Peyer's patch (tissue), 4 donors: ENCODE data around the gene TMEM252. TPM values are rescaled to one million over a fixed set of nuclear protein-coding genes. Genes with fewer than 3 reads are reported as not detected.

ENCODE experiments used
- DNase-seq, 3 donors: peaks; one replicate each; pipeline ENCODE4 v3.0.0-alpha.2; 2017 to 2019
- H3K27ac ChIP-seq, 4 donors: fragments of 200-600 bp; sonication (generic); one replicate each; pipeline ENCODE4 v1.5.1; 2016 to 2019
- H3K27me3 ChIP-seq, 2 donors: fragments of 200-600 bp; sonication (generic); one replicate each; pipeline ENCODE4 v1.5.1; 2019
- H3K36me3 ChIP-seq, 3 donors: fragments of 200-600 bp; sonication (generic); one replicate each; pipeline ENCODE4 v1.5.1; 2016 to 2019
- H3K4me1 ChIP-seq, 4 donors: fragments of 200-600 bp; sonication (generic); one replicate each; pipeline ENCODE4 v1.5.1; 2016 to 2019
- H3K4me3 ChIP-seq, 4 donors: fragments of 200-600 bp; sonication (generic); 1 replicate in 3 of 4; 2 replicates in 1 of 4; pipeline ENCODE4 v1.5.1; 2016 to 2019; ENCODE audit warnings: mild to moderate bottlenecking in 1 of 4
- H3K9me3 ChIP-seq, 4 donors: fragments of 200-600 bp; sonication (generic); one replicate each; pipeline ENCODE4 v1.5.1; 2016 to 2019; ENCODE audit warnings: mild to moderate bottlenecking in 1 of 4
- POLR2A ChIP-seq, 2 donors: fragments of 450-650 bp; IDR thresholded peaks; one replicate each; pipeline ENCODE4 v1.5.1; 2017; ENCODE audit warnings: antibody characterized with exemption in 2 of 2, mild to moderate bottlenecking in 2 of 2, moderate library complexity in 2 of 2
- total RNA-seq, 4 donors: library from RNA; depleted of rRNA; stranded (reverse); fragments of >200 nt; gene quantifications; one replicate each; pipeline ENCODE4 v1.1.0, GENCODE V29; 2016
- TF ChIP-seq, protein P1 (sequence below), 6 experiments: fragments of 450-650 bp in 4 of 6; fragments of 200-600 bp in 2 of 6; sonication (generic) in 1 of 6; IDR thresholded peaks; one replicate each; pipeline ENCODE4 v1.5.1; 2017 to 2019; ENCODE audit warnings: antibody characterized with exemption in 6 of 6, mild to moderate bottlenecking in 3 of 6, moderate library complexity in 1 of 6

Gene TMEM252
- total RNA-seq, 4 donors from 2014 or later, result 47.3 to 66.8 (median 55.3) TPM; not detected in 1

DNA sequence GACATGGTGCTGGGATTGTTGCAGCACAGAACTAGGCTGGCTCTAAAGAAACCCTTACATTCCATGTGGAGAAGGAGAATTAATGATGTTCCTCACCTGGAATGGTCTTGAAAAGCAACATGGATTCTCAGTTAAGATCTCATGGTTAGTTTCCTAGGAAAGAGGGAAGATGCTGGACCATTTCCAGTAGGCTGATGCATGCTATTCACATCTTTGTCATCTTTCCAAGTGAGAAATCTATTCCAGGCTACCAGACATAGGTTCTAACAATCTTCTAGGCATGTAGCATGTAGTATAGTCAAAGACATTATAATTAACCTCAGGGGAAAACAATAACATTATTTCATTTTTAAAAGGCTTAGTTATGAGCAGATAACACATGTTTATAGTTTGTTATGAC is 44.3 kb downstream of the TMEM252 start:
- DNase-seq, result no peak
- no peak overlapping the region for H3K27ac ChIP-seq
- no peaks in the 10 kb centered on the region for H3K4me1 ChIP-seq
- H3K27me3 ChIP-seq, result no peaks in the 10 kb centered on the region
- TF ChIP-seq, protein P1, sequence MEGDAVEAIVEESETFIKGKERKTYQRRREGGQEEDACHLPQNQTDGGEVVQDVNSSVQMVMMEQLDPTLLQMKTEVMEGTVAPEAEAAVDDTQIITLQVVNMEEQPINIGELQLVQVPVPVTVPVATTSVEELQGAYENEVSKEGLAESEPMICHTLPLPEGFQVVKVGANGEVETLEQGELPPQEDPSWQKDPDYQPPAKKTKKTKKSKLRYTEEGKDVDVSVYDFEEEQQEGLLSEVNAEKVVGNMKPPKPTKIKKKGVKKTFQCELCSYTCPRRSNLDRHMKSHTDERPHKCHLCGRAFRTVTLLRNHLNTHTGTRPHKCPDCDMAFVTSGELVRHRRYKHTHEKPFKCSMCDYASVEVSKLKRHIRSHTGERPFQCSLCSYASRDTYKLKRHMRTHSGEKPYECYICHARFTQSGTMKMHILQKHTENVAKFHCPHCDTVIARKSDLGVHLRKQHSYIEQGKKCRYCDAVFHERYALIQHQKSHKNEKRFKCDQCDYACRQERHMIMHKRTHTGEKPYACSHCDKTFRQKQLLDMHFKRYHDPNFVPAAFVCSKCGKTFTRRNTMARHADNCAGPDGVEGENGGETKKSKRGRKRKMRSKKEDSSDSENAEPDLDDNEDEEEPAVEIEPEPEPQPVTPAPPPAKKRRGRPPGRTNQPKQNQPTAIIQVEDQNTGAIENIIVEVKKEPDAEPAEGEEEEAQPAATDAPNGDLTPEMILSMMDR (IDR thresholded peaks at IDR 0.05), result no peak
- TF ChIP-seq POLR2A (IDR thresholded peaks at IDR 0.05), result no peak
- no peaks in the 10 kb centered on the region for H3K9me3 ChIP-seq
- H3K36me3 ChIP-seq, result peaks cover 0 to 4% (median 0%) of the 10 kb centered on the region in 3 donors
- no peak overlapping the region for H3K4me3 ChIP-seq

DNA sequence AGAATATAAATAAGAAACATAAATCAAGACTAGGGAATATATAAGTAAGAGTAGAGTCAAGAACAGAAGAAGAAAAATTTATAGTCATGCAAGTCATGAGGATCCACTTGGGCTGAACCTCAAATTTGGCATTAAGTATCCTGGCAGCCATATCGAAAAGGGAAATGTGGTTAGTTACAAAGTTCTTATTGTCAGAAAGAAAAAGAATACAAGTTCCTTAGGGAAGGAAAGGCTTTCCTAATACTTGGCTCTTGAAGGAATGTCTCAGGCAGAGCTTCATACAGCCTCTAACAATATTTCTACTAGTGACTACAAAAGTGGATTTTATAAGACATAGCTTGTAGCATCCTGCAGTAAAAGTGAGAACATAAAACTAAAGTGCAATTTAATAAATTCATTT is 45.4 kb downstream of the TMEM252 start:
- Histone ChIP-seq H3K4me3 (no peak overlapping the region), H3K27ac (no peak overlapping the region), H3K9me3 (no peaks in the 10 kb centered on the region), H3K4me1 (no peaks in the 10 kb centered on the region), H3K27me3 (no peaks in the 10 kb centered on the region), H3K36me3 (peaks cover 0 to 4% (median 0%) of the 10 kb centered on the region in 3 donors)
- no peak for DNase-seq
- TF ChIP-seq, protein P1 (IDR thresholded peaks at IDR 0.05), result no peak
- no peak for TF ChIP-seq POLR2A (IDR thresholded peaks at IDR 0.05)

DNA sequence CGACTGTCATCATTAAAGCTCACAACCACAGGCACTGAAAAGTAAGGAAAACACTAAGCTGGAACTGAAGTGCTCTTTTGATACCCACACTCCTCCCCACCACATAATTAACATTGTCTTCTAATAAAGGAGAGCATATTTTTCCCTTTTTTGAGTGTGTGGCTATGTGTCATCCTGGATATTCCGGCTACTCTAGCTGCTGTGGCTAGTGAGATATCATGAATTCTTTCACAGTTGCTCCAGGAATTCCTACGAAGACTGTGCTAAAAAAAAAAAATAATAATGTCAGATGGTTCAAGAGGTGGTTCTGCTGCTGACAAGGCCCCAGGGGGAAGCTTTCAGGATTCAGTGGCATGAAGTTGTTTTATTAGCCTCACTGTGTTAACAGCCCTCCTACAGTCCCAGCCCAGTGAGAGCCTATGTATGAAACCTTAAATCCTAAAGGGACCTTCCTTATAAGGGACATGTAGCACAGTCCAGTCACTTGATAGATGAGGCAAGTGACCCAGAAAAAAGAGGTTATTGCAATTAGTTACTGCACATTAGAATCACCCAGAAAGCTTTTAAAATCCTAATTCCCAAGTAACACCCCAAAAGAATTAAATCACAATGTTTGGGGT is 46.6 kb downstream of the TMEM252 start:
- peak overlapping the region in 1 of 4 donors; percentile 29 for H3K27ac ChIP-seq

DNA sequence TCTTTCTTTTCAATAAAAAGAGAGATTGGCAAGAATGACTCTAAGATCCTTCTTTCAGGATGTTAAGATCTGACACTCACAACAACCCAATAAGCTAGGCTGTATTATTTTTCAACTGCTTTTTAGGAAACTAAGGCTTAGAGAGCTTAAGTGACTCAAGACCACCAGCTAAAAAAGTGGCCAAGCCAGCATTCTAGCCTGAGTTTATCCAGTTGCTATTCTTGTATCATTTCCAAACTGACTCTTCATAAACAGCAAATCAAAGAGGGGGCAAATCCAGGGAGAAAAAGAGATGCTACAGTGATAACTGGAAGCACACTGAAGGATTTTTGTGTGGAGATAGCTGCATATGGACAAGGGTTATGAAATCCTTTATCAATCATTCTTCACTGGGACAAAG is 47.1 kb downstream of the TMEM252 start:
- DNase-seq, result no peak
- Histone ChIP-seq H3K4me1 (no peaks in the 10 kb centered on the region), H3K27me3 (no peaks in the 10 kb centered on the region), H3K9me3 (no peaks in the 10 kb centered on the region), H3K36me3 (no peaks in the 10 kb centered on the region), H3K4me3 (no peak overlapping the region), H3K27ac (peak overlapping the region in 1 of 4 donors; percentile 29)
- TF ChIP-seq POLR2A (IDR thresholded peaks at IDR 0.05), result no peak
- TF ChIP-seq, protein P1 (IDR thresholded peaks at IDR 0.05), result no peak

More for the DNA sequence above, 46.6 kb downstream of the TMEM252 start:
- TF ChIP-seq POLR2A (IDR thresholded peaks at IDR 0.05), result no peak
- TF ChIP-seq, protein P1 (IDR thresholded peaks at IDR 0.05), result no peak
- Histone ChIP-seq H3K4me1 (no peaks in the 10 kb centered on the region), H3K27me3 (no peaks in the 10 kb centered on the region), H3K36me3 (peaks cover 0 to 3% (median 0%) of the 10 kb centered on the region in 3 donors), H3K4me3 (no peak overlapping the region), H3K9me3 (no peaks in the 10 kb centered on the region)
- no peak for DNase-seq

DNA sequence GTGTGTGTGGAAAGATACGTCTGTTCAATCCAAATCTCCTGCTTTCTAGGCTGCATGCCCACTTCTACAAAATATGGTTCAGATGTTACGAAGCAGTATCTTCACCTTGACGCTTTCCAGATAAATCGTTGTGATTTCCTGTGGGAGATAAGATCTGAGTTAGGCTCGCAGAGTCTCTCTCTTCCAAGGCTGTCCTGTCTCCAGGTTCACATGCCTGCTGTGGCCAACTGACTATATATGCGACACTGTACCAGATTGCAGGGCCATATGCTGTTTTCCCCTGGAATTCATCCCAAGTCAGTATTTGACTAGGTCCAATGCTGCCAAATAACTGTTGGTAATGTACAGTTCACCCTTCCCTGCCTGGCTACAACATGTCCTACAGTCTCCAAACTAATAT is 47.9 kb downstream of the TMEM252 start:
- no peaks in the 10 kb centered on the region for H3K9me3 ChIP-seq
- DNase-seq, result no peak
- no peak overlapping the region for H3K4me3 ChIP-seq
- no peaks in the 10 kb centered on the region for H3K4me1 ChIP-seq
- TF ChIP-seq, protein P1 (IDR thresholded peaks at IDR 0.05), result no peak
- TF ChIP-seq POLR2A (IDR thresholded peaks at IDR 0.05), result no peak
- H3K36me3 ChIP-seq, result no peaks in the 10 kb centered on the region
- H3K27ac ChIP-seq, result peak overlapping the region in 1 of 4 donors; percentile 29
- no peaks in the 10 kb centered on the region for H3K27me3 ChIP-seq
